HG03108 (cell line): ENCODE measurements around the gene PPP1R10.

Source experiments
- ATAC-seq: cut with Tn5 transposase; IDR thresholded peaks from one replicate; pipeline ENCODE4 v1.9.1; 2021; ENCODE audit warnings: moderate library complexity; ENCODE audit not compliant: unreplicated experiment

PPP1R10 gene

DNA sequence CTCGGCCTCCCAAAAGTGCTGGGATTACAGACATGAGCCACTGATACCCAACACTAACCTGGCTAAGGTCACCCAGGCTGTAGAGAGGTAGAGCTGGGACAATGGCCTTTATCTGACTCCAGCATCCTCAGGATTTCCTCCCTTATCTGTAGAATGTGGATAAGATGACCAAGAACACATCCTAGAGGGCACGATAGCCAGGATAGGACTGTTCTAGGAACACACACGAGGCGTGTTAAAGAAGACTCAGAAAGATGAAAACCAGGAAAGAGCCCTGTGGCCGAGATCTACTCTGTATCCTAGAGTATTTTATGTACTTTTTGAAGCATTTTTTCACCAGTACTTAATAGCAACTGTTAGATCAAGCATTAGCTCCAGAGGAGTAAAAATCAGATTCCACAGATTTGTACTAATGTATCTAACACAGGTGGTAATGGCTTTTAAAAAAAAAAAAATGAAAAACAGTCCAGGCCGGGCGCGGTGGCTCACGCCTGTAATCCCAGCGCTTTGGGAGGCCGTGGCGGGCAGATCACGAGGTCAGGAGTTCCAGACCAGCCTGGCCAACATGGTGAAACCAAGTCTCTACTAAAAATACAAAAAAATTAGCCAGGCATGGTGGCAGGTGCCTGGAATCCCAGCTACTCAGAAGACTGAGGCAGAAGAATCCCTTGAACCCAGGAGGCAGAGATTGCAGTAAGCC is 17.3 kb downstream of the PPP1R10 start:
- ATAC-seq = no peak

GRCh38 chr6:30598912-30599624 is 18.0 kb downstream of the PPP1R10 start:
- no peak for ATAC-seq

GRCh38 chr6:30597315-30598144 is 19.5 kb downstream of the PPP1R10 start:
- ATAC-seq = peak; percentile 65

GRCh38 chr6:30592287-30592686 is 24.8 kb downstream of the PPP1R10 start:
- no peak for ATAC-seq

GRCh38 chr6:30591008-30591407 is 26.0 kb downstream of the PPP1R10 start:
- no peak for ATAC-seq

GRCh38 chr6:30590509-30590908 is 26.5 kb downstream of the PPP1R10 start:
- ATAC-seq = no peak

DNA sequence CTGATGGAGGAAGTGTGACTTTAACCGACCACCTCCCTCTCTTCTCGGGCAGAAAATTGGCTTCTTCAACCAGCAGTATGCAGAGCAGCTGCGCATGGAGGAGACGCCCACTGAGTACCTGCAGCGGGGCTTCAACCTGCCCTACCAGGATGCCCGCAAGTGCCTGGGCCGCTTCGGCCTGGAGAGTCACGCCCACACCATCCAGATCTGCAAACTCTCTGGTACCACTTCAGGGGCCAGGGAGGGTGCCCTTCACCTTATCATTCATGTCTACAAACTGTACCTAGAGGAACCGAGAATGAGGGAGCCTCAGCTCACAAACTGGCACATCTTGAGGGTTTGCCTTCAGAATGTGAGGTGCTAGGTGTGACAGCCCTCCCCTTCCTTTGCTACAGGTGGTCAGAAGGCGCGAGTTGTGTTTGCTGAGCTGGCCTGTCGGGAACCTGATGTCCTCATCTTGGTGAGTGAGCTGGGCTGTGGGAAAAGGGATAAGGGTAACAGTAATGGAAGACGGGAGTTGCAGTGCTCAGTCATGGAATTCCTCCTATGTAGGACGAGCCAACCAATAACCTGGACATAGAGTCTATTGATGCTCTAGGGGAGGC is 27.2 kb downstream of the PPP1R10 start:
- ATAC-seq = no peak

DNA sequence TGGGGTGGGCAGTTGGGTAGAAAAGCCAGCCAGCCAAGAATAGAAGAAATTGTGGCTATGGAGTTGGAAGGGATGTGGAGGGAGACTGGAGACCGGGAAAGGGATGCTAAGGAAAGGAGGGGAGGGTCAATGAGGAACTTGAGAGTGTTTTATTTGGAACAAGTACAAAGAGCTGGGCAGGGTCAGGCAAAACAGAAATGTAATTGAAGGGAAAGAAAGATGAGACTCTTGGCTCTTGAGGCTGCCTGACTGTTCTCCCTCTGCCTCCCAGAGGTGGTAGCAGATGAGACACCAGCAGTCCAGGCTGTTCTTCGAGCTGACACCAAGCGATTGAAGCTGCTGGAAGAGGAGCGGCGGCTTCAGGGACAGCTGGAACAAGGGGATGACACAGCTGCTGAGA is 33.1 kb downstream of the PPP1R10 start:
- ATAC-seq = no peak

DNA sequence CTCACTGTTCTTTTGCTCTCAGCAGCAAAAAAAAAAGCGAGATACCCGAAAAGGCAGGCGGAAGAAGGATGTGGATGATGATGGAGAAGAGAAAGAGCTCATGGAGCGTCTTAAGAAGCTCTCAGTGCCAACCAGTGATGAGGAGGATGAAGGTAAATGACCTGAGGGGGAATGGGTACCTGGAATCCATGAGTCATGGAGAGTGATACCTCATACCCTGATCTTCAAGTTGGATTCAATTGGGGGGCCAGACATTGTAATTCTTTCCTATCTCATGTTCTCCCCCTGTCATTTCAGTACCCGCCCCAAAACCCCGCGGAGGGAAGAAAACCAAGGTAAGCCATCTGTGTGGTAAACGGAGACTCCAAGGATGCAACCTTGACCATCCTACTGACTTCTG is 39.0 kb downstream of the PPP1R10 start:
- ATAC-seq = no peak

GRCh38 chr6:30573113-30573512 is 43.9 kb downstream of the PPP1R10 start:
- no peak for ATAC-seq

- no peak for ATAC-seq
Observed at GRCh38 chr6:30572148-30572547, 44.9 kb downstream of the PPP1R10 start.

DNA sequence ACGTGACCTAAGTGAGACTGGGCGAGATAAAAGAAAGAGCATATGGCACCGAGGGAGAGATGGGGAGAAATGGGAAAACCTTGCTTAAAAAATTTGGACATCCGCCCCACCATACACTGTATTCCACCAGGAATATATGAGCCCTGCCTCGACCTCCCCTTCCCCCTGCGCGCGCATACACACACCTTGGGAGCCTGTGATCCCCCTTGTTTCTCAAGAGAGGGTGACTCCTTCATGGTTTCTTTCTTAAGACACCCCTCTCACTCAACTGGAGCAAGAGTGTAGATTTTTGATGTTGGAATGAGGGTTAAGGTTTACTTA is 45.3 kb downstream of the PPP1R10 start:
- ATAC-seq = no peak

DNA sequence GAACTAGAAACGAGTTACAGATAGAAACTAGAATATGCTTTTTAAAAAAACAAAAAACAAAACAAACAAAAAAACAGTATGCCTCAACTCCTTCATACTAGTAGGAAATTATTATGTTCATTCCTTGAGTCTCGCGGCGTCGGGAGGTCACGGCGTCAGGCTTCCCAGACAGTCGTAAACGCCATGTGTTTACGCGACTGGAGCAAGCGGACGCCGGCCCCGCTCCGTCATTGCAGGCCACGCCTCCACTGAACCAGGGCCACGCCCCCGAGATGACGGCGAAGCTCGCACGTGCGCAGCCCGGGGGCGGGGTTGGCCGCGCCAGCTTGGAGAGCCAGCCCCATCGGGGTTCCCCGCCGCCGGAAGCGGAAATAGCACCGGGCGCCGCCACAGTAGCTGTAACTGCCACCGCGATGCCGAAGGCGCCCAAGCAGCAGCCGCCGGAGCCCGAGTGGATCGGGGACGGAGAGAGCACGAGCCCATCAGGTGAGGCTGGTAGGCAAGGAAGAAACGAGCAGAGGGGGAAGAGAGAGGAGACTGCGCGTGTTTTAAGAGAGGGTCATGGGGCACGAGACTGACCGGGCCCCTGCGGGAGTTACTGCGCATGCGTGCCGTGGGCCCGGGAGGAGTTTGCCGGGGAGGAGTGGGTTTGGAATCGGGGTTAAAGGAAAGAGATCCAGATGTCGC is 45.8 kb downstream of the PPP1R10 start, which contains the start of gene ABCF1:
Gene ABCF1, plus strand, starts transcription at position 368 of the 687 bp plus-strand sequence. Its CDS starts 46 bp downstream, at position 414.
- ATAC-seq = peak; percentile 95

DNA sequence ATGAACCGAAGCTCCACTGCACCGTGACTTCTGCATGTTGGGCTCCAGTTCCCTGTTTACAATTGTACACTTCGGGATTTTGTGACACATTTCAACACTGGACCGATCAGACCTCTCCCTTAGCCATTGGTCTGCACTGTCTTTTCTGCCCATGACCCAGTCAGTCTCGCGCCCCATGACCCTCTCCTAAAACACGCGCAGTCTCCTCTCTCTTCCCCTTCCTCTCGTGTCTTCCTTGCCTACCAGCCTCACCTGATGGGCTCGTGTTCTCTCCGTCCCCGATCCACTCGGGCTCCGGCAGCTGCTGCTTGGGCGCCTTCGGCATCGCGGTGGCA is 46.3 kb downstream of the PPP1R10 start:
- ATAC-seq = peak; percentile 12

DNA sequence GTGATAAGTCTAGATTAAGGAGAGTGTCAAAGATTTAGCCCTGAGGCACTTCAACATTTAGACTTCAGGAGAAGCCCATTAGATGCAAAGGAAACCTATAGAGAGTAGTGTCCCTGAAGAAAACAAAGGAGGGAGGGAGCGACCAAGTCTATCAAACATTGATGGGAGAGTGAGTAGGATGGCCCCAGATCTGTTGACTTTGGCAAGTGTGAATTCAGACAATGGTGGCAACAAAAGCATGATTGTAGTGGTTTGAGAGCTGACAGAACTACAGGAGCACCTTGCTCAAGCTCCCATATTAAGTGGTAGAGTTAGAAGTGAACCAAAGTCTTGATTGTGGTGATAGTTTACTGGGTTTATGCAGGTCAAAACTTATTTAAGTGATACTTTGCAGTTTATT is 46.8 kb downstream of the PPP1R10 start:
- ATAC-seq = no peak

DNA sequence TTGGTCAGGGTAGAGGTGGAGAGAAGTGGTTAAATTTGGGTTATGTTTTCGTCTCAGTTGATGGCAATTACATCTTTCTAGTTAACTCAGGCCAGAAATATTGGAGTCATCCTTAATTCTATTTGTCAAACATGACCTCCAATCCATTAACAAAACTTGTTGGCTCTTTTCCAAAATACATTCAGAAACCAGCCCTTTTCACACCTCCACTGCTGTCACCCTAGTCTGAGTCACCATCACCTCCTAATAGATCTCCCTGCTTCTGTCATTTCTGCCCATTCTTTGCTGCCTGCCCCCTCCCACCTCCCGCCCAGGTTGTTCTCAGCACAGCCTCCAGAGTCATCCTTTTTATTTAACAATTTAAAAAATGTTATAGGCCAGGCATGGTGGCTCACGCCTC is 48.8 kb downstream of the PPP1R10 start:
- ATAC-seq = no peak

GRCh38 chr6:30565772-30566171 is 51.3 kb downstream of the PPP1R10 start:
- ATAC-seq = no peak

- ATAC-seq = no peak
Observed at GRCh38 chr6:30564114-30564513, 52.9 kb downstream of the PPP1R10 start.

DNA sequence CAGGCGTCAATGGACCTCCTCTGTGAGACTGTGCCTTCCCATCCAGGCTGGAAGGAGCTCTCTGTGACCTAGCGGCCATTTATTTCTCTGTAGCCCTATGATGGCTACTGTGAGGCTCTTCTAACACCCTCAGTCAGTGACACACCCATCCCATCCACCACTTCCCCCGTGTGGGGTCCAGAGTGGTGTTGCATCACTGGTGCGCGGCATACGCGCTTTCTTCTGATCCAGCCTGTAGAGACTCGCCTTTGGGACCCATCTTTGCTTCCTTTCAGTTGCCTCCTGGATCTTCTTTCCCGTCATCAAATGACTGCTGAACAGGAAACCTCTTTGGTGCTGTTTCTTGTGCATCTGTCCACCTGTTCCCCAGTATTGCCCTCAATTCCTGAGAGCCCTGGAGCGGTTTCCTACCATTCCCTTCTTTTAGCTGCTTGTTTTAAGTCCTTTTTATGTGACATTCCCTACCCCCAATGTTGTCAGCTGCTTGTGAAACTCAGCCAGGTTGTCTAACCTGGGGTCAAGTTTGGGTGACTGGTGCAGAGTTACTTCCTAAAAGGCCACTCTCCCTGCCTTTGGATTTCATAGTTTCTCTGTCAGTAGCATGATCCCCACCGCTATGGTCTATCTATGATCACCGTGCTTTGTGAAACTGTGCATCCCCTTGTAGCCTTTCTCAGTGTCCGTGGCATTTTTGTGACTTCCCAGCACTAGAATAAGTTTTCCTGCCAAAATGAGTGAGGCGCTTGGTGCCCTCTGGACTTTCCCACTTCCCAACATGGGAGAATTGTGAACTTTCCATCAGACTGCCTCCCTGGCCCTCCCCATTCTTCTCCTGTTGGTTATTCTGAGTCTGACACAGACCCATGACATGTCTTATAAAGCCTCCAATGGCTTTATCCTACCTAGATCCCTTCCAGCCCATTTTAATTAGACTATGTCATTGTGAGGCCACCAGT is 54.3 kb downstream of the PPP1R10 start:
- ATAC-seq = no peak

- ATAC-seq = no peak
Observed at GRCh38 chr6:30560930-30561329, 56.1 kb downstream of the PPP1R10 start.
